OCI-LY1 (cell line): ENCODE results near the gene ENDOV.

Source experiments
- EZH2 ChIP-seq: fragments of 200-600 bp; sonication (generic), shearing (Covaris generic); IDR thresholded peaks from 2 replicates; pipeline ENCODE4 v1.8.0; 2017; ENCODE audit warnings: borderline replicate concordance, mixed run types, mild to moderate bottlenecking, antibody characterized with exemption, low read length, moderate library complexity, mixed read lengths
- TF ChIP-seq, protein P1 (sequence below): fragments of 200-600 bp; sonication (generic), shearing (Covaris generic); IDR thresholded peaks from 2 replicates; pipeline ENCODE4 v1.5.1; 2017; ENCODE audit warnings: mild to moderate bottlenecking, antibody characterized with exemption, low read length, moderate library complexity, mixed read lengths

- TF ChIP-seq, protein P1, sequence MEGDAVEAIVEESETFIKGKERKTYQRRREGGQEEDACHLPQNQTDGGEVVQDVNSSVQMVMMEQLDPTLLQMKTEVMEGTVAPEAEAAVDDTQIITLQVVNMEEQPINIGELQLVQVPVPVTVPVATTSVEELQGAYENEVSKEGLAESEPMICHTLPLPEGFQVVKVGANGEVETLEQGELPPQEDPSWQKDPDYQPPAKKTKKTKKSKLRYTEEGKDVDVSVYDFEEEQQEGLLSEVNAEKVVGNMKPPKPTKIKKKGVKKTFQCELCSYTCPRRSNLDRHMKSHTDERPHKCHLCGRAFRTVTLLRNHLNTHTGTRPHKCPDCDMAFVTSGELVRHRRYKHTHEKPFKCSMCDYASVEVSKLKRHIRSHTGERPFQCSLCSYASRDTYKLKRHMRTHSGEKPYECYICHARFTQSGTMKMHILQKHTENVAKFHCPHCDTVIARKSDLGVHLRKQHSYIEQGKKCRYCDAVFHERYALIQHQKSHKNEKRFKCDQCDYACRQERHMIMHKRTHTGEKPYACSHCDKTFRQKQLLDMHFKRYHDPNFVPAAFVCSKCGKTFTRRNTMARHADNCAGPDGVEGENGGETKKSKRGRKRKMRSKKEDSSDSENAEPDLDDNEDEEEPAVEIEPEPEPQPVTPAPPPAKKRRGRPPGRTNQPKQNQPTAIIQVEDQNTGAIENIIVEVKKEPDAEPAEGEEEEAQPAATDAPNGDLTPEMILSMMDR: no peak
- TF ChIP-seq EZH2: no peak
Measured at GRCh38 chr17:80441598-80442322, 26.8 kb downstream of the ENDOV start.
